ENCODE results near the gene PCDHB6.
"Not testable (repeated sequence)": the region's sequence is repeated elsewhere in the genome, so short reads cannot be mapped to it uniquely, and the experiment has no call there.

The PCDHB6 gene

GRCh38 chr5:141149812-141150211, at the start of gene PCDHB6:
PCDHB6 (plus strand) TSS chr5:141150057; CDS start chr5:141150258, 201 bp downstream.
- no peak for DNase-seq

- DNase-seq: no peak
These were observed 49.5 kb upstream of the PCDHB6 start, which contains the start of gene PCDHB3 for GRCh38 chr5:141100243-141100805. PCDHB3 (plus strand) TSS chr5:141100473; CDS start chr5:141100650, 177 bp downstream.

GRCh38 chr5:141101059-141101458, 48.8 kb upstream of the PCDHB6 start:
- DNase-seq: no peak

- not testable (repeated sequence) for DNase-seq
These were observed 47.8 kb upstream of the PCDHB6 start for GRCh38 chr5:141102070-141102469.

GRCh38 chr5:141102471-141102870, 47.4 kb upstream of the PCDHB6 start:
- DNase-seq: not testable (repeated sequence)

GRCh38 chr5:141105350-141105749, 44.5 kb upstream of the PCDHB6 start:
- DNase-seq: no peak

- no peak for DNase-seq
These were observed 30.6 kb upstream of the PCDHB6 start for GRCh38 chr5:141119250-141119649.

GRCh38 chr5:141121563-141121962, 28.3 kb upstream of the PCDHB6 start, which contains the start of gene PCDHB4:
PCDHB4 (plus strand) TSS chr5:141121818; CDS start chr5:141121999, 181 bp downstream.
- no peak for DNase-seq

GRCh38 chr5:141121985-141122384, 27.9 kb upstream of the PCDHB6 start:
- DNase-seq: no peak

GRCh38 chr5:141123396-141124135, 26.3 kb upstream of the PCDHB6 start:
- not testable (repeated sequence) for DNase-seq

GRCh38 chr5:141127305-141127704, 22.6 kb upstream of the PCDHB6 start:
- DNase-seq: no peak

GRCh38 chr5:141135030-141135717, 14.7 kb upstream of the PCDHB6 start, which contains the start of gene PCDHB5:
PCDHB5 (plus strand) TSS chr5:141135206; CDS start chr5:141135435, 229 bp downstream.
- DNase-seq: no peak

- no peak for DNase-seq
These were observed 14.1 kb upstream of the PCDHB6 start for GRCh38 chr5:141135718-141136266.

- not testable (repeated sequence) for DNase-seq
These were observed 12.5 kb upstream of the PCDHB6 start for GRCh38 chr5:141137346-141137745.

GRCh38 chr5:141150224-141150992, 551 bp downstream of the PCDHB6 start:
- DNase-seq: no peak

GRCh38 chr5:141150993-141151325, 1.1 kb downstream of the PCDHB6 start:
- no peak for DNase-seq

- DNase-seq: not testable (repeated sequence)
These were observed 1.8 kb downstream of the PCDHB6 start for GRCh38 chr5:141151632-141152031.

GRCh38 chr5:141152096-141152495, 2.2 kb downstream of the PCDHB6 start:
- not testable (repeated sequence) for DNase-seq

- DNase-seq: no peak
These were observed 5.9 kb downstream of the PCDHB6 start for GRCh38 chr5:141155540-141156374.

GRCh38 chr5:141157356-141157755, 7.5 kb downstream of the PCDHB6 start:
- DNase-seq: not testable (repeated sequence)

- DNase-seq: not testable (repeated sequence)
These were observed 8.0 kb downstream of the PCDHB6 start for GRCh38 chr5:141157901-141158300.
